ENCODE results near the gene KIFC1. TPM values are rescaled to one million over a fixed set of nuclear protein-coding genes. Genes with fewer than 3 reads are reported as not detected.
"Not testable (repeated sequence)": the region's sequence is repeated elsewhere in the genome, so short reads cannot be mapped to it uniquely, and the experiment has no call there.

KIFC1 gene
- total RNA-seq, 1 donor from 2014 or later, result 78.3 TPM

GRCh38 chr6:33364475-33365205 lies 27.0 kb upstream of the KIFC1 start:
- H3K36me3 Mint-ChIP-seq (ENCODE audit: low read depth); intact Hi-C loops (cut with micrococcal nuclease); DNase-seq (ENCODE audit: low spot score); H3K4me3 Mint-ChIP-seq (ENCODE audit: low read depth); H3K4me1 Mint-ChIP-seq (ENCODE audit: low read depth); H3K9me3 Mint-ChIP-seq; H3K27me3 Mint-ChIP-seq (ENCODE audit: low read depth): not testable (repeated sequence)
- H3K27ac Mint-ChIP-seq, result peak overlapping the region; percentile 84

- H3K36me3 Mint-ChIP-seq (ENCODE audit: low read depth); H3K4me3 Mint-ChIP-seq (ENCODE audit: low read depth); H3K27me3 Mint-ChIP-seq (ENCODE audit: low read depth); DNase-seq (ENCODE audit: low spot score); H3K9me3 Mint-ChIP-seq; H3K4me1 Mint-ChIP-seq (ENCODE audit: low read depth); H3K27ac Mint-ChIP-seq; intact Hi-C loops (cut with micrococcal nuclease): not testable (repeated sequence)
Observed at GRCh38 chr6:33365206-33365971, 26.2 kb upstream of the KIFC1 start.

- Mint-ChIP-seq H3K27ac (no peak overlapping the region), H3K9me3 (no peaks in the 10 kb centered on the region), H3K4me3 (ENCODE audit: low read depth) (no peak overlapping the region), H3K27me3 (ENCODE audit: low read depth) (no peaks in the 10 kb centered on the region), H3K4me1 (ENCODE audit: low read depth) (peaks cover 4% of the 10 kb centered on the region), H3K36me3 (ENCODE audit: low read depth) (no peaks in the 10 kb centered on the region)
- no peak for DNase-seq (ENCODE audit: low spot score)
- intact Hi-C loops (cut with micrococcal nuclease), result no loop called here
Observed at GRCh38 chr6:33367009-33367714, 24.5 kb upstream of the KIFC1 start.

DNA sequence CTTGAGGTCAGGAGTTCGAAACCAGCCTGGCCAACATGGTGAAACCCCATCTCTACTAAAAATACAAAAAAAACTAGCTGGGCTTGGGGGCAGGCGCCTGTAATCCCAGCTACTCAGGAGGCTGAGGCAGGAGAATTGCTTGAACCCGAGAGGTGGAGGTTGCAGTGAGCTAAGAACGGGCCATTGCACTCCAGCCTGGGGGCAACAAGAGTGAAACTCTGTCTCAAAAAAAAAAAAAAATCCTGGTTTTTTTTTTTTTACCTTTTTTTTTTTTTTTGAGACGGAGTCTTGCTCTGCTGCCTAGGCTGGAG lies 24.0 kb upstream of the KIFC1 start:
- not testable (repeated sequence) for H3K4me3 Mint-ChIP-seq (ENCODE audit: low read depth); H3K9me3 Mint-ChIP-seq

GRCh38 chr6:33371901-33372300 lies 19.7 kb upstream of the KIFC1 start:
- DNase-seq (ENCODE audit: low spot score); H3K27ac Mint-ChIP-seq; H3K4me1 Mint-ChIP-seq (ENCODE audit: low read depth); H3K9me3 Mint-ChIP-seq; H3K36me3 Mint-ChIP-seq (ENCODE audit: low read depth); H3K27me3 Mint-ChIP-seq (ENCODE audit: low read depth); H3K4me3 Mint-ChIP-seq (ENCODE audit: low read depth); intact Hi-C loops (cut with micrococcal nuclease): not testable (repeated sequence)

More for the DNA sequence above, 24.0 kb upstream of the KIFC1 start:
- H3K36me3 Mint-ChIP-seq (ENCODE audit: low read depth); intact Hi-C loops (cut with micrococcal nuclease); H3K4me1 Mint-ChIP-seq (ENCODE audit: low read depth); H3K27ac Mint-ChIP-seq; H3K27me3 Mint-ChIP-seq (ENCODE audit: low read depth); DNase-seq (ENCODE audit: low spot score): not testable (repeated sequence)

GRCh38 chr6:33372526-33373123 lies 19.0 kb upstream of the KIFC1 start:
- no peak for DNase-seq (ENCODE audit: low spot score)
- Mint-ChIP-seq H3K27me3 (ENCODE audit: low read depth) (no peaks in the 10 kb centered on the region), H3K4me1 (ENCODE audit: low read depth) (peaks cover 7% of the 10 kb centered on the region), H3K4me3 (ENCODE audit: low read depth) (no peak overlapping the region), H3K27ac (no peak overlapping the region), H3K9me3 (no peaks in the 10 kb centered on the region), H3K36me3 (ENCODE audit: low read depth) (no peaks in the 10 kb centered on the region)
- intact Hi-C loops (cut with micrococcal nuclease), result no loop called here

- no peak overlapping the region for H3K4me3 Mint-ChIP-seq (ENCODE audit: low read depth)
- no peaks in the 10 kb centered on the region for H3K9me3 Mint-ChIP-seq
- H3K36me3 Mint-ChIP-seq (ENCODE audit: low read depth), result no peaks in the 10 kb centered on the region
- intact Hi-C loops (cut with micrococcal nuclease), result no loop called here
- no peak for DNase-seq (ENCODE audit: low spot score)
- no peak overlapping the region for H3K27ac Mint-ChIP-seq
- H3K4me1 Mint-ChIP-seq (ENCODE audit: low read depth), result peaks cover 7% of the 10 kb centered on the region
- no peaks in the 10 kb centered on the region for H3K27me3 Mint-ChIP-seq (ENCODE audit: low read depth)
Observed at GRCh38 chr6:33373960-33374910, 17.4 kb upstream of the KIFC1 start.

DNA sequence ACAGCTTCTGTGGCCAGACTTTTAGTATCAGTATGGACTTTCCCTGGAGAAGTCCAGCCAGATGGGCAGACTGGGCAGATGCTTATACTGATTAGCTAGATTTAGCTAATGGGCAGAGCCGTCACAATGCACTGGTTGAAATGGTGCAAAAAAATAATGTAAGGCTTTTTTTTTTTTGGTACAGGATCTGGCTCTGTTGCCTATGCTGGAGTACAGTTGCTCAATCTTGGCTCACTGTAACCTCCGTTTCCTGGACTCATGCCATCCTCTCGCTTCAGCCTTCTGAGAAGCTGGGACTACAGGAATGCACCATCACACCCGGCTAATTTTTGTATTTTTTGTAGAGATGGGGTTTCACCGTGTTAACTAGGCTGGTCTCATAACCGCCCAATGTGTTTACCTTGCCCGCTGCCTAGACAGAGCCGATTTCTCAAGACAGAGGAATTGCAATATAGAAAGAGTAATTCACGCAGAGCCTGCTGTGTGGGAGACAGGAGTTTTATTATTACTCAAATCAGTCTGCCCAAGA lies 16.4 kb upstream of the KIFC1 start:
- H3K27me3 Mint-ChIP-seq (ENCODE audit: low read depth), result no peaks in the 10 kb centered on the region
- no peaks in the 10 kb centered on the region for H3K36me3 Mint-ChIP-seq (ENCODE audit: low read depth)
- DNase-seq (ENCODE audit: low spot score), result no peak
- H3K9me3 Mint-ChIP-seq, result no peaks in the 10 kb centered on the region
- no peak overlapping the region for H3K27ac Mint-ChIP-seq
- intact Hi-C loops (cut with micrococcal nuclease), result no loop called here
- no peak overlapping the region for H3K4me3 Mint-ChIP-seq (ENCODE audit: low read depth)
- peaks cover 7% of the 10 kb centered on the region for H3K4me1 Mint-ChIP-seq (ENCODE audit: low read depth)

GRCh38 chr6:33377171-33377570 lies 14.5 kb upstream of the KIFC1 start:
- DNase-seq (ENCODE audit: low spot score), result no peak
- intact Hi-C loops (cut with micrococcal nuclease), result no loop called here
- Mint-ChIP-seq H3K4me1 (ENCODE audit: low read depth) (peaks cover 7% of the 10 kb centered on the region), H3K27ac (no peak overlapping the region), H3K4me3 (ENCODE audit: low read depth) (no peak overlapping the region), H3K27me3 (ENCODE audit: low read depth) (peaks cover 4% of the 10 kb centered on the region), H3K9me3 (no peaks in the 10 kb centered on the region), H3K36me3 (ENCODE audit: low read depth) (no peaks in the 10 kb centered on the region)

DNA sequence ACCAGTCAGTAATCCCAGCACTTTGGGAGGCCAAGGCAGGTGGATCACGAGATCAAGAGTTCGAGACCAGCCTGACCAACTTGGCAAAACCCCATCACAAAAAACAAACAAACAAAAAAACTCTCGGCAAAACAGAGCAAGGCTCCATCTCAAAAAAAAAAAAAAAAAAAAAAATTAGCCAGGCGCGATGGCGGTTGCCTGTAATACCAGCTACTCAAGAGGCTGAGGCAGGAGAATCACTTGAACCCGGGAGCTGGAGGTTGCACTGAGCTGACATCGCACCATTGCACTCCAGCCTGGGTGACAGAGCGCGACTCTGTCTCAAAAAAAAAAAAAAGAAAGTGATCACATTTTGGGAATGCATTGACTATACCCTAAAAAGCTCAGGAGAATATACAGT lies 12.4 kb upstream of the KIFC1 start:
- H3K27me3 Mint-ChIP-seq (ENCODE audit: low read depth); H3K4me1 Mint-ChIP-seq (ENCODE audit: low read depth); H3K4me3 Mint-ChIP-seq (ENCODE audit: low read depth); H3K27ac Mint-ChIP-seq; H3K9me3 Mint-ChIP-seq; H3K36me3 Mint-ChIP-seq (ENCODE audit: low read depth); intact Hi-C loops (cut with micrococcal nuclease); DNase-seq (ENCODE audit: low spot score): not testable (repeated sequence)

DNA sequence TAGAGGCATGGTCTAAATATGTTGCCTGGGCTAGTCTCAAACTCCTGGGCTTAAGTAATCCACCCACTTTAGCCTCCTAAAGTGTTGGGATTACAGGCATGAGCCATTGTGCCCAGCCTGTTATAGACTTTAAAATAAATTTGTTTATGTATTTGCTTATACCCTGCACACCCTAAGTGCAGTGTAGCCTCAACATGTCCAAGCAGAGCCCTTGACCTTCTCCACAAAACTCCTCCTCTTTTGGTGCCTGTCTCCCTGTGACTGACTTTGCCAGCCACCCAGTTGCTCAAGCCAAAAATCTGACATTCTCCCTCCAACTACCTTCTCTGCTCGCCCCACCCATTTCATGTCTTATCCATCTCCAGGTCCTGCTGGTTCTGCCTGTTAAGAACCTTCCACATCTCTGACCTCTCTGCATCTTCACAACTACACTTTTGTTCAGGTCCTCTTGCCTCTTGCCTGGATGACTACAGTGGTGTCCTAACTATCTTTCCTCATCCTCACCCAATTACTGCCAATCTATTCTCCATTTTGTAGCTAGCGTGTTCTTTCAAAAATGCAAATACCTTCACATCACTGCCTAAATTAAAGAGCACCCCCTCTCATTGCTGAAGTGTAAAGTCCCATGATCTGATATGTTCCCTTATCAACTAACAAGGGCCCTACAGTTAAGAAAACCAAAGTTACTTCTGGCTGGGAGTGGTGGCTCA lies 11.2 kb upstream of the KIFC1 start:
- H3K4me3 Mint-ChIP-seq (ENCODE audit: low read depth), result no peak overlapping the region
- DNase-seq (ENCODE audit: low spot score), result no peak
- intact Hi-C loops (cut with micrococcal nuclease), result no loop called here
- no peaks in the 10 kb centered on the region for H3K9me3 Mint-ChIP-seq
- H3K27ac Mint-ChIP-seq, result no peak overlapping the region
- H3K27me3 Mint-ChIP-seq (ENCODE audit: low read depth), result peaks cover 4% of the 10 kb centered on the region
- no peaks in the 10 kb centered on the region for H3K36me3 Mint-ChIP-seq (ENCODE audit: low read depth)
- H3K4me1 Mint-ChIP-seq (ENCODE audit: low read depth), result no peaks in the 10 kb centered on the region

Data from activated T-helper 2 cell treated with anti-CD3 and anti-CD28 coated beads, Interferon-gamma antibody, Interleukin-2, Interleukin-4, amounts not matched to agents 10 μg/mL and 5 μg/mL and 100 μg/mL, durations not matched to agents 14 hours and 24 hours and 36 hours (primary cell).